ENCODE results near the gene DHRS9. TPM values are rescaled to one million over a fixed set of nuclear protein-coding genes. Genes with fewer than 3 reads are reported as not detected.

The DHRS9 gene
- total RNA-seq, 1 donor from 2014 or later, result 2.1 TPM

GRCh38 chr2:169091761-169092519 is 22.6 kb downstream of the DHRS9 start:
- Histone ChIP-seq H3K9me3 (ENCODE audit: control insufficient read depth in 3 of 3, low read length in 3 of 3) (no peaks in the 10 kb centered on the region), H3K4me1 (ENCODE audit: control insufficient read depth in 3 of 3, insufficient read depth in 3 of 3, low read length in 3 of 3) (no peaks in the 10 kb centered on the region), H3K4me3 (ENCODE audit: low read length in 3 of 3) (no peak overlapping the region), H3K27me3 (ENCODE audit: control insufficient read depth in 3 of 3, insufficient read depth in 3 of 3, low read length in 3 of 3) (peaks cover 0 to 3% (median 2%) of the 10 kb centered on the region in 3 donors), H3K9ac (ENCODE audit: low read depth in 1 of 3, low read length in 3 of 3) (no peak overlapping the region), H3K36me3 (ENCODE audit: control insufficient read depth in 3 of 3, insufficient read depth in 3 of 3, low read length in 3 of 3) (no peaks in the 10 kb centered on the region), H3K27ac (ENCODE audit: low read depth, low read length) (no peak overlapping the region)

- Histone ChIP-seq H3K4me1 (ENCODE audit: control insufficient read depth in 3 of 3, insufficient read depth in 3 of 3, low read length in 3 of 3) (no peaks in the 10 kb centered on the region), H3K27me3 (ENCODE audit: control insufficient read depth in 3 of 3, insufficient read depth in 3 of 3, low read length in 3 of 3) (no peaks in the 10 kb centered on the region), H3K4me3 (ENCODE audit: low read length in 3 of 3) (no peak overlapping the region), H3K27ac (ENCODE audit: low read depth, low read length) (no peak overlapping the region), H3K9me3 (ENCODE audit: control insufficient read depth in 3 of 3, low read length in 3 of 3) (no peaks in the 10 kb centered on the region), H3K9ac (ENCODE audit: low read depth in 1 of 3, low read length in 3 of 3) (no peak overlapping the region), H3K36me3 (ENCODE audit: control insufficient read depth in 3 of 3, insufficient read depth in 3 of 3, low read length in 3 of 3) (no peaks in the 10 kb centered on the region)
Measured at GRCh38 chr2:169093535-169093934, 24.2 kb downstream of the DHRS9 start.

GRCh38 chr2:169094676-169095075 is 25.3 kb downstream of the DHRS9 start:
- no peaks in the 10 kb centered on the region for H3K27me3 ChIP-seq (ENCODE audit: control insufficient read depth in 3 of 3, insufficient read depth in 3 of 3, low read length in 3 of 3)
- no peaks in the 10 kb centered on the region for H3K9me3 ChIP-seq (ENCODE audit: control insufficient read depth in 3 of 3, low read length in 3 of 3)
- H3K27ac ChIP-seq (ENCODE audit: low read depth, low read length), result no peak overlapping the region
- no peaks in the 10 kb centered on the region for H3K4me1 ChIP-seq (ENCODE audit: control insufficient read depth in 3 of 3, insufficient read depth in 3 of 3, low read length in 3 of 3)
- H3K9ac ChIP-seq (ENCODE audit: low read depth in 1 of 3, low read length in 3 of 3), result no peak overlapping the region
- no peaks in the 10 kb centered on the region for H3K36me3 ChIP-seq (ENCODE audit: control insufficient read depth in 3 of 3, insufficient read depth in 3 of 3, low read length in 3 of 3)
- H3K4me3 ChIP-seq (ENCODE audit: low read length in 3 of 3), result no peak overlapping the region

GRCh38 chr2:169095621-169096105 is 26.3 kb downstream of the DHRS9 start:
- no peaks in the 10 kb centered on the region for H3K36me3 ChIP-seq (ENCODE audit: control insufficient read depth in 3 of 3, insufficient read depth in 3 of 3, low read length in 3 of 3)
- H3K4me1 ChIP-seq (ENCODE audit: control insufficient read depth in 3 of 3, insufficient read depth in 3 of 3, low read length in 3 of 3), result no peaks in the 10 kb centered on the region
- H3K9me3 ChIP-seq (ENCODE audit: control insufficient read depth in 3 of 3, low read length in 3 of 3), result no peaks in the 10 kb centered on the region
- H3K27me3 ChIP-seq (ENCODE audit: control insufficient read depth in 3 of 3, insufficient read depth in 3 of 3, low read length in 3 of 3), result no peaks in the 10 kb centered on the region
- H3K27ac ChIP-seq (ENCODE audit: low read depth, low read length), result no peak overlapping the region
- H3K4me3 ChIP-seq (ENCODE audit: low read length in 3 of 3), result no peak overlapping the region
- no peak overlapping the region for H3K9ac ChIP-seq (ENCODE audit: low read depth in 1 of 3, low read length in 3 of 3)

- no peak overlapping the region for H3K27ac ChIP-seq (ENCODE audit: low read depth, low read length)
- H3K4me3 ChIP-seq (ENCODE audit: low read length in 3 of 3), result no peak overlapping the region
- peaks cover 0 to 4% (median 0%) of the 10 kb centered on the region in 3 donors for H3K27me3 ChIP-seq (ENCODE audit: control insufficient read depth in 3 of 3, insufficient read depth in 3 of 3, low read length in 3 of 3)
- H3K36me3 ChIP-seq (ENCODE audit: control insufficient read depth in 3 of 3, insufficient read depth in 3 of 3, low read length in 3 of 3), result no peaks in the 10 kb centered on the region
- no peaks in the 10 kb centered on the region for H3K9me3 ChIP-seq (ENCODE audit: control insufficient read depth in 3 of 3, low read length in 3 of 3)
- no peaks in the 10 kb centered on the region for H3K4me1 ChIP-seq (ENCODE audit: control insufficient read depth in 3 of 3, insufficient read depth in 3 of 3, low read length in 3 of 3)
- no peak overlapping the region for H3K9ac ChIP-seq (ENCODE audit: low read depth in 1 of 3, low read length in 3 of 3)
Measured at GRCh38 chr2:169104848-169105247, 35.5 kb downstream of the DHRS9 start.

GRCh38 chr2:169105476-169105875 is 36.1 kb downstream of the DHRS9 start:
- H3K9me3 ChIP-seq (ENCODE audit: control insufficient read depth in 3 of 3, low read length in 3 of 3), result no peaks in the 10 kb centered on the region
- no peak overlapping the region for H3K4me3 ChIP-seq (ENCODE audit: low read length in 3 of 3)
- no peaks in the 10 kb centered on the region for H3K36me3 ChIP-seq (ENCODE audit: control insufficient read depth in 3 of 3, insufficient read depth in 3 of 3, low read length in 3 of 3)
- H3K4me1 ChIP-seq (ENCODE audit: control insufficient read depth in 3 of 3, insufficient read depth in 3 of 3, low read length in 3 of 3), result no peaks in the 10 kb centered on the region
- H3K9ac ChIP-seq (ENCODE audit: low read depth in 1 of 3, low read length in 3 of 3), result no peak overlapping the region
- H3K27ac ChIP-seq (ENCODE audit: low read depth, low read length), result no peak overlapping the region
- H3K27me3 ChIP-seq (ENCODE audit: control insufficient read depth in 3 of 3, insufficient read depth in 3 of 3, low read length in 3 of 3), result peaks cover 0 to 4% (median 0%) of the 10 kb centered on the region in 3 donors

- Histone ChIP-seq H3K9me3 (ENCODE audit: control insufficient read depth in 3 of 3, low read length in 3 of 3) (no peaks in the 10 kb centered on the region), H3K27me3 (ENCODE audit: control insufficient read depth in 3 of 3, insufficient read depth in 3 of 3, low read length in 3 of 3) (peaks cover 0 to 4% (median 0%) of the 10 kb centered on the region in 3 donors), H3K36me3 (ENCODE audit: control insufficient read depth in 3 of 3, insufficient read depth in 3 of 3, low read length in 3 of 3) (no peaks in the 10 kb centered on the region), H3K4me3 (ENCODE audit: low read length in 3 of 3) (no peak overlapping the region), H3K27ac (ENCODE audit: low read depth, low read length) (no peak overlapping the region), H3K4me1 (ENCODE audit: control insufficient read depth in 3 of 3, insufficient read depth in 3 of 3, low read length in 3 of 3) (no peaks in the 10 kb centered on the region), H3K9ac (ENCODE audit: low read depth in 1 of 3, low read length in 3 of 3) (no peak overlapping the region)
Measured at GRCh38 chr2:169106134-169106533, 36.8 kb downstream of the DHRS9 start.

GRCh38 chr2:169106563-169107545 is 37.5 kb downstream of the DHRS9 start:
- Histone ChIP-seq H3K4me3 (ENCODE audit: low read length in 3 of 3) (no peak overlapping the region), H3K4me1 (ENCODE audit: control insufficient read depth in 3 of 3, insufficient read depth in 3 of 3, low read length in 3 of 3) (no peaks in the 10 kb centered on the region), H3K9me3 (ENCODE audit: control insufficient read depth in 3 of 3, low read length in 3 of 3) (no peaks in the 10 kb centered on the region), H3K27ac (ENCODE audit: low read depth, low read length) (no peak overlapping the region), H3K27me3 (ENCODE audit: control insufficient read depth in 3 of 3, insufficient read depth in 3 of 3, low read length in 3 of 3) (peaks cover 0 to 4% (median 0%) of the 10 kb centered on the region in 3 donors), H3K36me3 (ENCODE audit: control insufficient read depth in 3 of 3, insufficient read depth in 3 of 3, low read length in 3 of 3) (no peaks in the 10 kb centered on the region), H3K9ac (ENCODE audit: low read depth in 1 of 3, low read length in 3 of 3) (no peak overlapping the region)

- Histone ChIP-seq H3K27me3 (ENCODE audit: control insufficient read depth in 3 of 3, insufficient read depth in 3 of 3, low read length in 3 of 3) (peaks cover 0 to 4% (median 0%) of the 10 kb centered on the region in 3 donors), H3K9me3 (ENCODE audit: control insufficient read depth in 3 of 3, low read length in 3 of 3) (no peaks in the 10 kb centered on the region), H3K4me1 (ENCODE audit: control insufficient read depth in 3 of 3, insufficient read depth in 3 of 3, low read length in 3 of 3) (no peaks in the 10 kb centered on the region), H3K9ac (ENCODE audit: low read depth in 1 of 3, low read length in 3 of 3) (no peak overlapping the region), H3K4me3 (ENCODE audit: low read length in 3 of 3) (no peak overlapping the region), H3K27ac (ENCODE audit: low read depth, low read length) (no peak overlapping the region), H3K36me3 (ENCODE audit: control insufficient read depth in 3 of 3, insufficient read depth in 3 of 3, low read length in 3 of 3) (no peaks in the 10 kb centered on the region)
Measured at GRCh38 chr2:169107645-169108044, 38.3 kb downstream of the DHRS9 start.

All from skeletal muscle tissue (tissue), 4 donors.